Vagina (tissue), 2 donors: ENCODE data around the gene HOXC11.

Experiments used
- POLR2A ChIP-seq, 2 donors: fragments of 450-650 bp; IDR thresholded peaks; one replicate each; pipeline ENCODE4 v1.6.1; 2017; ENCODE audit warnings: antibody characterized with exemption in 2 of 2, mild to moderate bottlenecking in 2 of 2, moderate library complexity in 2 of 2
- POLR2AphosphoS5 ChIP-seq, 2 donors: sonication (generic); formaldehyde crosslinking; IDR thresholded peaks; one replicate each; pipeline ENCODE4 v1.9.0; 2017; ENCODE audit warnings: antibody characterized with exemption in 2 of 2, mild to moderate bottlenecking in 2 of 2, low read depth in 1 of 2; ENCODE audit not compliant: insufficient read depth in 1 of 2

GRCh38 chr12:53941187-53941586 lies 31.7 kb upstream of the HOXC11 start:
- TF ChIP-seq POLR2A (IDR thresholded peaks at IDR 0.05) (no peak), POLR2AphosphoS5 (IDR thresholded peaks at IDR 0.05; ENCODE audit: insufficient read depth in 1 of 2, low read depth in 1 of 2) (no peak)
